ENCODE results near the gene CAMK2D.
A peak's percentile ranks its signal among the peaks of the same experiment; 100 is the strongest.

Gene CAMK2D

DNA sequence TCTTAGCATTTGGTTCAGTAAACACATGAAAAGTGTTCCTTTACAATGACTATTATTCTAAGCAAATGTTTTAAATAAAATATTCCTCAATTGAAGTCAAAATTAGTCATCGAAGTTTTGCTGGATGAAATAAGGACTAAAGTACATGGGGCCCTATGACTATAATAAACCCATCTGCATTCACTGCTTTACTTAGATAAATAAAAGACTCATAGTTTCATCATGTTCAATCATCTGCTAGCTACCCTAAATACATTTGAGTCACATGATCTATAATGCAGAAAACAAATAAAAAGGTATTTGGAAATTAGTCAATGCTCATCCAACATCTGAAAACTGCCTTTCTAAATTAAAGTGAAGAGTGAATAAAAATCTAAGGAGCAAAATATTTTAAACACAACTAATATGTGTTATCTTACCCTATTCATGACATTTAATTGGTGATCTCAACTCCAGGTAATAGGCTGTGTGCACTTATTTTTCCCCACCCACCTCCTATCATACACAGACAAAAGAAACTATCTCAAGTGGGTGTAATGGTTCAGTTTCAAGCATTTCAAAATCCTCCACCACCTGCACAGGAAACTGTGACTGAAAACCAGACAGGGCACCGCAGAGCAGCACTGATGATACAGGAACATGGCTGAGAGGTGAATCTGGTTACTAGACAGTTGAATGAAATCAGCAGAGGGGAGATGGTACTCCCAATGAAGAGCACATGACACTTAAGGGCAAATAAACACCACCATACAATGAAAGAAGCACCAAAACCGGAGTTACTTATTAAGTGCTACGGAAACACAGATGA is 78.6 kb downstream of the CAMK2D start:
- Histone ChIP-seq H3K4me1 (ENCODE audit: control insufficient read depth in 1 of 2, insufficient read depth in 2 of 2, low read length in 2 of 2) (peaks cover 13 to 19% of the 10 kb centered on the region in 2 donors), H3K4me3 (ENCODE audit: low read depth in 1 of 2, low read length in 2 of 2) (no peak overlapping the region), H3K27me3 (ENCODE audit: low read depth, low read length) (no peaks in the 10 kb centered on the region), H3K36me3 (ENCODE audit: control insufficient read depth in 1 of 2, insufficient read depth in 2 of 2, low read length in 2 of 2) (no peaks in the 10 kb centered on the region), H3K9me3 (ENCODE audit: control insufficient read depth in 1 of 2, low read length in 2 of 2) (no peaks in the 10 kb centered on the region), H3K27ac (ENCODE audit: low read length) (peak overlapping the region; percentile 1)

- Histone ChIP-seq H3K27ac (ENCODE audit: low read length) (no peak overlapping the region), H3K9me3 (ENCODE audit: control insufficient read depth in 1 of 2, low read length in 2 of 2) (no peaks in the 10 kb centered on the region), H3K36me3 (ENCODE audit: control insufficient read depth in 1 of 2, insufficient read depth in 2 of 2, low read length in 2 of 2) (no peaks in the 10 kb centered on the region), H3K27me3 (ENCODE audit: low read depth, low read length) (no peaks in the 10 kb centered on the region), H3K4me1 (ENCODE audit: control insufficient read depth in 1 of 2, insufficient read depth in 2 of 2, low read length in 2 of 2) (peaks cover 3 to 23% of the 10 kb centered on the region in 2 donors), H3K4me3 (ENCODE audit: low read depth in 1 of 2, low read length in 2 of 2) (no peak overlapping the region)
These were observed 82.9 kb downstream of the CAMK2D start for GRCh38 chr4:113678641-113679040.

DNA sequence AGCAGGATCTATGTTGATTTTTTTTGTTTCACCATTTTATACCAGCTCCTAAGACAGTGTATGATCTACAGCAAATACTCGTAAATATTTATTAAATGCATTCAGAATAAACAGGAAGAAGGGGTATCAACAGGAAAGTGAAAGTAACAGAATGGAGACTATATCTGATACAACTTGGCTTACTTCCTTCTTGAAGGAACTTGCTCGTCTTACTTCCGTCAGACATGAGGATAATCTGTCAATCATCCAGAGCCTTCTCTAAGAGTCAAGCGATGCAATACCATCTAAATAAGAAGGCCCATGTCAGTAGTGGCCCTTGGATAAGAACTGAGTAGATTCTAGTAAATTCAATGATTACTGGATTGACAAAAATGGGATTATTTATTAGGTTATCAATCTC is 84.2 kb downstream of the CAMK2D start:
- H3K36me3 ChIP-seq (ENCODE audit: control insufficient read depth in 1 of 2, insufficient read depth in 2 of 2, low read length in 2 of 2): no peaks in the 10 kb centered on the region
- no peaks in the 10 kb centered on the region for H3K9me3 ChIP-seq (ENCODE audit: control insufficient read depth in 1 of 2, low read length in 2 of 2)
- no peak overlapping the region for H3K27ac ChIP-seq (ENCODE audit: low read length)
- H3K4me3 ChIP-seq (ENCODE audit: low read depth in 1 of 2, low read length in 2 of 2): no peak overlapping the region
- H3K4me1 ChIP-seq (ENCODE audit: control insufficient read depth in 1 of 2, insufficient read depth in 2 of 2, low read length in 2 of 2): peaks cover 0 to 21% of the 10 kb centered on the region in 2 donors
- no peaks in the 10 kb centered on the region for H3K27me3 ChIP-seq (ENCODE audit: low read depth, low read length)

DNA sequence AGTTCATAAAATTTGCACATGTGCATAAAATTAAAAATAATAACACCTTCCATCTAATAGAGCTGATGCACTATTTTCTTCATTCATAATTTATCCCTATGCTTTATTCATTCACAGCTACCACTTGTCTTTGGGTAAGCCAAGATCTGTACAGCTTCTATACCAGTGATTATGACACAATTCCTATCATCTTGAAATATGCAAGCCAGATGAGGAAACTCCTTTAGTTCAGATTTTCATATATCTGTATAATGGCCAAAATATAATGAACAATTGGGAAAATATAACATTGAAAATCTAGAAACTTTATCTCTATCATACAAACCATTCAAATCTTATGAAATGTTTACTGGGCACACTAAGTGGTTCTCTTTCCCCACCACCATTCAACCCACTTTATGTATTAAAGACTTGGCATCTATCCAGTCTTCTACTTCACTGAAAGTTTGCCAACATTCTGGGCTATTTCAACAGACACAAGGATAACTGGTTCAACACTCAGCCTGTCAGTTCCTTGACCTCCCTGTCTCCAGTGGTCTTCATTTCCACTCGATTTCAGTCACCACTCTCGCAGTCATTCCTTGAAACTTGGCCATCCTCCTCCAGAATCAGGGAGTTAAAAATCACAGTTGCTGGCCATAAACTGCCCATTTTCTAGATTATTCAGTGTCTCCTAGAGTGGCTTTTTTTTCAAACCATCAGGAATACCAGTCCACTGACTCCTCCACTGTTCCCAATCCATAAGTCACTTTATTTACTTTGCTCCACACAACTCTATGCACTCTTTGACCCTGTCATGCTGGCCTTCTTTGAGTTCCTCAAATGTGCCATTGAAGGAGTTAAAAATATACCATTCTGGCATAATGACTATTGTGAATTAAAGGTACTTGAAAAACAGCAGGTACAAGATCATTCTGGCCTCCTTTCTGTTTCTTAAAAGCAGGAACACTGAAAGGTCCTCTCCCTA is 85.5 kb downstream of the CAMK2D start:
- H3K9me3 ChIP-seq (ENCODE audit: control insufficient read depth in 1 of 2, low read length in 2 of 2): no peaks in the 10 kb centered on the region
- H3K4me1 ChIP-seq (ENCODE audit: control insufficient read depth in 1 of 2, insufficient read depth in 2 of 2, low read length in 2 of 2): peaks cover 0 to 21% of the 10 kb centered on the region in 2 donors
- H3K36me3 ChIP-seq (ENCODE audit: control insufficient read depth in 1 of 2, insufficient read depth in 2 of 2, low read length in 2 of 2): no peaks in the 10 kb centered on the region
- no peaks in the 10 kb centered on the region for H3K27me3 ChIP-seq (ENCODE audit: low read depth, low read length)
- no peak overlapping the region for H3K4me3 ChIP-seq (ENCODE audit: low read depth in 1 of 2, low read length in 2 of 2)
- H3K27ac ChIP-seq (ENCODE audit: low read length): no peak overlapping the region

DNA sequence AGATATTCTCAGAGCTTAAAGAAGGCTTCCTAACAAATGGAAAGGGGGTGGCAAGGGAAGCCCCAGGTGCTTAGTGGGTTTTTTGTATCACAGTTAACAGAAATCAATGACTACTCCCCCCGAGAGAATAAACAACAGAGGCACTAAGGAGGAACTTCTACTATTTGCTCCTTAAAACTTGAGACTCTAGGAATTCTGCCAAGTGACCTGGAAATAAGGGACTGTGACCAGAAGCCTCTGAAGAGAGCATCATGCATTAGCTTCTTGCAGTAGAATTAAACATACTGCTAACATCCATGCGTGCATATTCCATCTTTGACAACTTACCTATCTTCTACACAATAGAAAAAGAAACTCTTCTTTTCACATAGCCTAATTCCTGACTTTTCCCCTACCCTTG is 86.8 kb downstream of the CAMK2D start:
- Histone ChIP-seq H3K36me3 (ENCODE audit: control insufficient read depth in 1 of 2, insufficient read depth in 2 of 2, low read length in 2 of 2) (no peaks in the 10 kb centered on the region), H3K9me3 (ENCODE audit: control insufficient read depth in 1 of 2, low read length in 2 of 2) (no peaks in the 10 kb centered on the region), H3K27ac (ENCODE audit: low read length) (no peak overlapping the region), H3K4me1 (ENCODE audit: control insufficient read depth in 1 of 2, insufficient read depth in 2 of 2, low read length in 2 of 2) (peaks cover 0 to 21% of the 10 kb centered on the region in 2 donors), H3K4me3 (ENCODE audit: low read depth in 1 of 2, low read length in 2 of 2) (no peak overlapping the region), H3K27me3 (ENCODE audit: low read depth, low read length) (no peaks in the 10 kb centered on the region)

DNA sequence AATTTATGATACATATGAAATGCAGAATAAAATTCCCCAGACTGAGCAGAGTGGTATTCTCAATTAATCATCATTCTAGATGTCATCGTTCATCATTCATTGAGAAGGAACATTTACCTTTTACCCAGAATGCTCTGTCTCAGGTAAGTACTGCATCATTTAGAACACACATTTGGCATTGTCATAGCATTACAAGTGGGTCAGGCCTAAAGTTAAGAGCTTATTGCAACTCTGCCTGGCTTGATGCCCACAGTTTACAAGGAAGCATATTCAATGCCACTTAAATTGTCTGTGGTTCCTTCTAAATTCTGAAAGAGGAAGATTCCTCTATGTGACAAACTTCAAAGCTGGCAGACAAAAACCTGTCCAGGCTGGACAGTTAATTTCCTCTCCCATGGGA is 87.3 kb downstream of the CAMK2D start:
- Histone ChIP-seq H3K9me3 (ENCODE audit: control insufficient read depth in 1 of 2, low read length in 2 of 2) (no peaks in the 10 kb centered on the region), H3K27me3 (ENCODE audit: low read depth, low read length) (no peaks in the 10 kb centered on the region), H3K27ac (ENCODE audit: low read length) (no peak overlapping the region), H3K4me1 (ENCODE audit: control insufficient read depth in 1 of 2, insufficient read depth in 2 of 2, low read length in 2 of 2) (peaks cover 0 to 21% of the 10 kb centered on the region in 2 donors), H3K36me3 (ENCODE audit: control insufficient read depth in 1 of 2, insufficient read depth in 2 of 2, low read length in 2 of 2) (no peaks in the 10 kb centered on the region), H3K4me3 (ENCODE audit: low read depth in 1 of 2, low read length in 2 of 2) (no peak overlapping the region)

DNA sequence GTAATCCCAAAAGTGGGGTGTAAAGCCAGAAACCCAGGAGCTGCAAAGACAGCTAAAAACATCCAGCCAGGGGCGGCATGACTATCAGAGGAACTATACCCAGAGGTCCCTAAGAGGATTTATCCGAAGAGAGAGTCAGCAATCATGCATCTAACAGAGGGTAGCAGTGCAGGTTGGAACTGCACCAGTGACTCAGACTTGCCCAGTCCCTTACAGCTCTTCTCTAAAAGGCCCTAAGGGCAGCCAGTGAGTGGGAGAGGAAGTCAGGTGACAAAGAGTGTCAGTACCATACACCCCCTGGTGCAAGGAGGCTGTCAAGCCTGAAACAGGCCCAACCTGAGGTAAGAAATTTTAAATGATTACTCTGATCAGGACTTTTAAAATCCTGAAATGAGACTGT is 88.1 kb downstream of the CAMK2D start:
- H3K36me3 ChIP-seq (ENCODE audit: control insufficient read depth in 1 of 2, insufficient read depth in 2 of 2, low read length in 2 of 2): no peaks in the 10 kb centered on the region
- H3K27ac ChIP-seq (ENCODE audit: low read length): no peak overlapping the region
- H3K4me3 ChIP-seq (ENCODE audit: low read depth in 1 of 2, low read length in 2 of 2): no peak overlapping the region
- no peaks in the 10 kb centered on the region for H3K27me3 ChIP-seq (ENCODE audit: low read depth, low read length)
- no peaks in the 10 kb centered on the region for H3K9me3 ChIP-seq (ENCODE audit: control insufficient read depth in 1 of 2, low read length in 2 of 2)
- H3K4me1 ChIP-seq (ENCODE audit: control insufficient read depth in 1 of 2, insufficient read depth in 2 of 2, low read length in 2 of 2): peaks cover 0 to 21% of the 10 kb centered on the region in 2 donors

- no peak overlapping the region for H3K4me3 ChIP-seq (ENCODE audit: low read depth in 1 of 2, low read length in 2 of 2)
These were observed 95.0 kb downstream of the CAMK2D start for GRCh38 chr4:113666386-113667114.

GRCh38 chr4:113665036-113665435 is 96.5 kb downstream of the CAMK2D start:
- Histone ChIP-seq H3K27me3 (ENCODE audit: low read depth, low read length) (no peaks in the 10 kb centered on the region), H3K9me3 (ENCODE audit: control insufficient read depth in 1 of 2, low read length in 2 of 2) (no peaks in the 10 kb centered on the region), H3K4me1 (ENCODE audit: control insufficient read depth in 1 of 2, insufficient read depth in 2 of 2, low read length in 2 of 2) (no peaks in the 10 kb centered on the region), H3K36me3 (ENCODE audit: control insufficient read depth in 1 of 2, insufficient read depth in 2 of 2, low read length in 2 of 2) (peaks cover 0 to 3% of the 10 kb centered on the region in 2 donors), H3K4me3 (ENCODE audit: low read depth in 1 of 2, low read length in 2 of 2) (no peak overlapping the region), H3K27ac (ENCODE audit: low read length) (no peak overlapping the region)

More at GRCh38 chr4:113666386-113667114, 95.0 kb downstream of the CAMK2D start:
- no peaks in the 10 kb centered on the region for H3K9me3 ChIP-seq (ENCODE audit: control insufficient read depth in 1 of 2, low read length in 2 of 2)
- no peaks in the 10 kb centered on the region for H3K27me3 ChIP-seq (ENCODE audit: low read depth, low read length)
- H3K4me1 ChIP-seq (ENCODE audit: control insufficient read depth in 1 of 2, insufficient read depth in 2 of 2, low read length in 2 of 2): no peaks in the 10 kb centered on the region
- peaks cover 0 to 3% of the 10 kb centered on the region in 2 donors for H3K36me3 ChIP-seq (ENCODE audit: control insufficient read depth in 1 of 2, insufficient read depth in 2 of 2, low read length in 2 of 2)
- no peak overlapping the region for H3K27ac ChIP-seq (ENCODE audit: low read length)

GRCh38 chr4:113662581-113662980 is 99.0 kb downstream of the CAMK2D start:
- Histone ChIP-seq H3K4me3 (ENCODE audit: low read depth in 1 of 2, low read length in 2 of 2) (no peak overlapping the region), H3K27ac (ENCODE audit: low read length) (no peak overlapping the region), H3K9me3 (ENCODE audit: control insufficient read depth in 1 of 2, low read length in 2 of 2) (no peaks in the 10 kb centered on the region), H3K27me3 (ENCODE audit: low read depth, low read length) (no peaks in the 10 kb centered on the region), H3K4me1 (ENCODE audit: control insufficient read depth in 1 of 2, insufficient read depth in 2 of 2, low read length in 2 of 2) (peaks cover 0 to 6% of the 10 kb centered on the region in 2 donors), H3K36me3 (ENCODE audit: control insufficient read depth in 1 of 2, insufficient read depth in 2 of 2, low read length in 2 of 2) (no peaks in the 10 kb centered on the region)

- no peaks in the 10 kb centered on the region for H3K9me3 ChIP-seq (ENCODE audit: control insufficient read depth in 1 of 2, low read length in 2 of 2)
- no peak overlapping the region for H3K27ac ChIP-seq (ENCODE audit: low read length)
- H3K36me3 ChIP-seq (ENCODE audit: control insufficient read depth in 1 of 2, insufficient read depth in 2 of 2, low read length in 2 of 2): no peaks in the 10 kb centered on the region
- H3K4me1 ChIP-seq (ENCODE audit: control insufficient read depth in 1 of 2, insufficient read depth in 2 of 2, low read length in 2 of 2): peaks cover 0 to 6% of the 10 kb centered on the region in 2 donors
- no peaks in the 10 kb centered on the region for H3K27me3 ChIP-seq (ENCODE audit: low read depth, low read length)
- no peak overlapping the region for H3K4me3 ChIP-seq (ENCODE audit: low read depth in 1 of 2, low read length in 2 of 2)
These were observed 102.4 kb downstream of the CAMK2D start for GRCh38 chr4:113659127-113659526.
